Fibroblast of mammary gland (primary cell): ENCODE results near the gene PCGF1.

Experiments used
- DNase-seq: peaks from one replicate; pipeline ENCODE4 v3.0.0-alpha.2; 2010; ENCODE audit warnings: low read depth
- H3K4me3 ChIP-seq: 2 replicates; pipeline ENCODE4 v1.5.1; 2011; ENCODE audit warnings: low read depth, mild to moderate bottlenecking, low read length, moderate library complexity; ENCODE audit not compliant: control insufficient read depth
- TF ChIP-seq, protein P1 (sequence below): conservative IDR thresholded peaks from 2 replicates; pipeline ENCODE4 v1.5.1; 2011; ENCODE audit warnings: low read depth, low read length, inconsistent platforms; ENCODE audit not compliant: control insufficient read depth, insufficient read depth

The PCGF1 gene

DNA sequence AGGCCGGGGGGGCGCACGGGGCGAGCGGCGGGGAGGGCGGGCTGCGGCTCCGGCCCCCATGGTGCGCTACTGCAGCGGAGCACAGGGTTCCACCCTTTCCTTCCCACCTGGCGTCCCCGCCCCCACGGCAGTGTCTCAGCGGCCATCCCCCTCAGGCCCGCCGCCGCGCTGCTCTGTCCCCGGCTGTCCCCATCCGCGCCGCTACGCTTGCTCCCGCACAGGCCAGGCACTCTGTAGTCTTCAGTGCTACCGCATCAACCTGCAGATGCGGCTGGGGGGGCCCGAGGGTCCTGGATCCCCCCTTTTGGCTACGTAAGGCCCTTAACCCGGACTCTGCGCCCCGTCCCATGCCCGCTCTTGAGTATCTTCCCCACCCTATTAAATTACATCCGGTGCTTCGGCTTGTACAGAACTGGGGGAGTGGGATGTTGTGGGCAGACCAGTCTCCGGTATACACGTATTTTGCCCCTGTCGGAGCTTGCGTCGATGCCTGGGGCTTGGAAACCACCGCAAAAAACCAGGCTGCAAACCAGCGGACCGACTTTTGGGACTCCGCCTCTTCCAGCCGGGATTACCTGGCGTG lies 49.9 kb downstream of the PCGF1 start:
- TF ChIP-seq, protein P1, sequence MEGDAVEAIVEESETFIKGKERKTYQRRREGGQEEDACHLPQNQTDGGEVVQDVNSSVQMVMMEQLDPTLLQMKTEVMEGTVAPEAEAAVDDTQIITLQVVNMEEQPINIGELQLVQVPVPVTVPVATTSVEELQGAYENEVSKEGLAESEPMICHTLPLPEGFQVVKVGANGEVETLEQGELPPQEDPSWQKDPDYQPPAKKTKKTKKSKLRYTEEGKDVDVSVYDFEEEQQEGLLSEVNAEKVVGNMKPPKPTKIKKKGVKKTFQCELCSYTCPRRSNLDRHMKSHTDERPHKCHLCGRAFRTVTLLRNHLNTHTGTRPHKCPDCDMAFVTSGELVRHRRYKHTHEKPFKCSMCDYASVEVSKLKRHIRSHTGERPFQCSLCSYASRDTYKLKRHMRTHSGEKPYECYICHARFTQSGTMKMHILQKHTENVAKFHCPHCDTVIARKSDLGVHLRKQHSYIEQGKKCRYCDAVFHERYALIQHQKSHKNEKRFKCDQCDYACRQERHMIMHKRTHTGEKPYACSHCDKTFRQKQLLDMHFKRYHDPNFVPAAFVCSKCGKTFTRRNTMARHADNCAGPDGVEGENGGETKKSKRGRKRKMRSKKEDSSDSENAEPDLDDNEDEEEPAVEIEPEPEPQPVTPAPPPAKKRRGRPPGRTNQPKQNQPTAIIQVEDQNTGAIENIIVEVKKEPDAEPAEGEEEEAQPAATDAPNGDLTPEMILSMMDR = no peak
- peak overlapping the region; percentile 75 for H3K4me3 ChIP-seq
- no peak for DNase-seq

DNA sequence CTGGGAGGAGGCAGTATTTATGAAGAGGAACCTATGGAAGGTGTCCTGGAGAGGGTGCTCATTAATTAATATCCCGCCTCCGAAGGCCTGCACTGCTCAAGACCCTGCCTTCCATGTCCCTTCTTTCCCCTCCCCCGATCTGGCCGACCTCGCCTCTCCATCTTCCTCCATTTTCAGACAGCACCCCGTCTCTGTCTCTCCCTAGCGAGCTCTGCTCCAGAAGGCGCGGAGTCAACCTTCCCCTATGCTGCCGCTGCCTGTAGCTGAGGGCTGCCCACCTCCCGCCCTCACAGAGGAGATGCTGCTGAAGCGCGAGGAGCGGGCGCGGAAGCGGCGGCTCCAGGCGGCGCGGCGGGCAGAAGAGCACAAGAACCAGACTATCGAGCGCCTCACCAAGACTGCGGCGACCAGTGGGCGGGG lies 50.4 kb downstream of the PCGF1 start:
- TF ChIP-seq, protein P1 = no peak
- no peak for DNase-seq
- H3K4me3 ChIP-seq = peak overlapping the region; percentile 75
